Liver (tissue), 9 donors: ENCODE data around the gene SMAD9. TPM values are rescaled to one million over a fixed set of nuclear protein-coding genes. Genes with fewer than 3 reads are reported as not detected.

Source experiments
- DNase-seq: peaks from one replicate; pipeline ENCODE4 v3.0.0-alpha.2; 2017; ENCODE audit warnings: low spot score
- H3K27ac ChIP-seq, 2 donors: one replicate each; pipeline ENCODE4 v1.7.0; 2013; ENCODE audit warnings: inconsistent platforms in 2 of 2, low read length in 2 of 2, control low read depth in 1 of 2, low read depth in 1 of 2, mild to moderate bottlenecking in 1 of 2
- H3K27me3 ChIP-seq, 4 donors: one replicate each; pipeline versions ENCODE4 v1.6.1 to v1.7.0; 2013; ENCODE audit warnings: low read length in 3 of 4, inconsistent platforms in 1 of 4, mild to moderate bottlenecking in 1 of 4, moderate library complexity in 1 of 4; ENCODE audit not compliant: control insufficient read depth in 4 of 4, insufficient read depth in 4 of 4
- H3K36me3 ChIP-seq, 4 donors: one replicate each; pipeline versions ENCODE4 v1.6.1 to v1.7.0; 2013; ENCODE audit warnings: low read length in 3 of 4, mild to moderate bottlenecking in 3 of 4, low read depth in 1 of 4, moderate library complexity in 1 of 4; ENCODE audit not compliant: control insufficient read depth in 4 of 4, insufficient read depth in 3 of 4
- H3K4me1 ChIP-seq, 4 donors: one replicate each; pipeline versions ENCODE4 v1.6.1 to v1.7.0; 2013; ENCODE audit warnings: low read length in 3 of 4, mild to moderate bottlenecking in 3 of 4, moderate library complexity in 1 of 4; ENCODE audit not compliant: control insufficient read depth in 4 of 4, insufficient read depth in 4 of 4
- H3K4me3 ChIP-seq, 3 donors: one replicate each; pipeline versions ENCODE4 v1.6.1 to v1.7.0; 2013; ENCODE audit warnings: low read length in 3 of 3, control low read depth in 1 of 3, low read depth in 1 of 3, mild to moderate bottlenecking in 1 of 3
- H3K9ac ChIP-seq, 2 donors: one replicate each; pipeline ENCODE4 v1.7.0; 2013; ENCODE audit warnings: low read length in 2 of 2, mild to moderate bottlenecking in 2 of 2, moderate library complexity in 2 of 2, control low read depth in 1 of 2, low read depth in 1 of 2
- H3K9me3 ChIP-seq, 4 donors: one replicate each; pipeline versions ENCODE4 v1.6.1 to v1.7.0; 2013; ENCODE audit warnings: low read length in 3 of 4; ENCODE audit not compliant: control insufficient read depth in 4 of 4
- CTCF ChIP-seq: fragments of 150-350 bp; IDR thresholded peaks from 2 replicates; pipeline ENCODE4 v1.5.1; 2017; ENCODE audit warnings: improper control_type of control experiment, low read depth, low read length; ENCODE audit not compliant: missing input control
- EGR1 ChIP-seq, 2 donors: IDR thresholded peaks; 2 replicates each; pipeline ENCODE4 v1.6.1; 2016 to 2018; ENCODE audit warnings: antibody characterized with exemption in 2 of 2, low read depth in 2 of 2
- FOXA1 ChIP-seq: IDR thresholded peaks from 2 replicates; pipeline ENCODE4 v1.6.1; 2016; ENCODE audit warnings: antibody characterized with exemption
- FOXA2 ChIP-seq: IDR thresholded peaks from 2 replicates; pipeline ENCODE4 v1.6.1; 2016; ENCODE audit warnings: antibody characterized with exemption
- HNF4A ChIP-seq, 2 donors: conservative IDR thresholded peaks; 2 replicates each; pipeline ENCODE4 v1.6.1; 2016; ENCODE audit warnings: antibody characterized with exemption in 2 of 2, mild to moderate bottlenecking in 2 of 2
- HNF4G ChIP-seq: IDR thresholded peaks from 2 replicates; pipeline ENCODE4 v1.6.1; 2016; ENCODE audit warnings: antibody characterized with exemption
- JUND ChIP-seq, 2 donors: IDR thresholded peaks; 2 replicates each; pipeline ENCODE4 v1.6.1; 2016; ENCODE audit warnings: antibody characterized with exemption in 2 of 2
- MAX ChIP-seq: IDR thresholded peaks from 2 replicates; pipeline ENCODE4 v1.6.1; 2016; ENCODE audit warnings: antibody characterized with exemption
- NR2F2 ChIP-seq: IDR thresholded peaks from 2 replicates; pipeline ENCODE4 v1.6.1; 2016; ENCODE audit warnings: antibody characterized with exemption
- RAD21 ChIP-seq, 2 donors: IDR thresholded peaks; 2 replicates each; pipeline ENCODE4 v1.6.1; 2016; ENCODE audit warnings: antibody characterized with exemption in 2 of 2, mild to moderate bottlenecking in 2 of 2
- RXRA ChIP-seq, 2 donors: IDR thresholded peaks; 2 replicates each; pipeline ENCODE4 v1.6.1; 2017 to 2018; ENCODE audit warnings: antibody characterized with exemption in 2 of 2, mild to moderate bottlenecking in 1 of 2
- SP1 ChIP-seq: IDR thresholded peaks from 2 replicates; pipeline ENCODE4 v1.6.1; 2018; ENCODE audit warnings: antibody characterized with exemption, mild to moderate bottlenecking
- TAF1 ChIP-seq: conservative IDR thresholded peaks from 2 replicates; pipeline ENCODE4 v1.6.1; 2016; ENCODE audit warnings: antibody characterized with exemption, mild to moderate bottlenecking
- YY1 ChIP-seq: IDR thresholded peaks from 2 replicates; pipeline ENCODE4 v1.6.1; 2016; ENCODE audit warnings: antibody characterized with exemption, mild to moderate bottlenecking
- WGBS: extraction: QIAGEN DNeasy Blood & Tissue Kit; methylation state at CpG from one replicate; pipeline ENCODE4 v1.1.7; 2013; 5-methylcytosine and 5-hydroxymethylcytosine counted together
- polyA plus RNA-seq, 2 donors: library from polyadenylated mRNA; stranded (reverse) in 1 of 2; unstranded in 1 of 2; fragments of 200-250 nt in 1 of 2; fragments of >200 nt in 1 of 2; fragmentation: Nextera tagmentation in 1 of 2; extraction: Ambion mirVana in 1 of 2; gene quantifications; one replicate each; pipeline versions ENCODE4 v1.2.1 to v1.2.3, GENCODE V29; 2013 to 2015
- total RNA-seq, 2 donors: library from RNA; depleted of rRNA; stranded (reverse); fragments of >200 nt; gene quantifications; one replicate each; pipeline ENCODE4 v1.2.3, GENCODE V29; 2014
- TF ChIP-seq, protein P1 (sequence below): IDR thresholded peaks from 2 replicates; pipeline ENCODE4 v1.6.1; 2016; ENCODE audit warnings: antibody characterized with exemption
- TF ChIP-seq, protein P2 (sequence below): IDR thresholded peaks from 2 replicates; pipeline ENCODE4 v1.6.1; 2016; ENCODE audit warnings: antibody characterized with exemption, mild to moderate bottlenecking
- TF ChIP-seq, protein P3 (sequence below): IDR thresholded peaks from 2 replicates; pipeline ENCODE4 v1.6.1; 2016; ENCODE audit warnings: antibody characterized with exemption
- donor health status: healthy.
- donor health status: healthy.
- donor health status: healthy.
- donor health status: healthy.
- donor health status: healthy.

Gene SMAD9
- total and polyA plus RNA-seq, 4 donors, result 0.51 to 1.3 (median 0.95) TPM

DNA sequence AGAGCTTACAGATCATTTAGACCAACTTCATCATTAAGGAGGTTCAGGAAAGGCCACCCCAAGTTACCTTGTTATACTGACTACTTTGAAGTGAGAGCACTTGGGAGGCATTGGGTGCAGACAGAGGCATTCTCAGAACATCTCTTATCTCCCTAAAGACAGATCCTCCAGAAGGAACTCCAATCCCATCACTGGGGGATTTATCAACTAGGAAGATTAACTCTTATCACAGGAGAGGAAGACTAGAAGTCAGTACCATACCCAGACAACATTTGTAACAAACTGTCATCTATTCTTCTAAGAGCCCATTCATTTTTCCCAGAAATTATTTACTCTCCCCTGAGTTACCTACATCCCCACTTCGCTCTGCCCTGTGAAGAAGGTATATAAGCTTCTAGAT, 106.8 kb downstream of the SMAD9 start:
- TF ChIP-seq, protein P1, sequence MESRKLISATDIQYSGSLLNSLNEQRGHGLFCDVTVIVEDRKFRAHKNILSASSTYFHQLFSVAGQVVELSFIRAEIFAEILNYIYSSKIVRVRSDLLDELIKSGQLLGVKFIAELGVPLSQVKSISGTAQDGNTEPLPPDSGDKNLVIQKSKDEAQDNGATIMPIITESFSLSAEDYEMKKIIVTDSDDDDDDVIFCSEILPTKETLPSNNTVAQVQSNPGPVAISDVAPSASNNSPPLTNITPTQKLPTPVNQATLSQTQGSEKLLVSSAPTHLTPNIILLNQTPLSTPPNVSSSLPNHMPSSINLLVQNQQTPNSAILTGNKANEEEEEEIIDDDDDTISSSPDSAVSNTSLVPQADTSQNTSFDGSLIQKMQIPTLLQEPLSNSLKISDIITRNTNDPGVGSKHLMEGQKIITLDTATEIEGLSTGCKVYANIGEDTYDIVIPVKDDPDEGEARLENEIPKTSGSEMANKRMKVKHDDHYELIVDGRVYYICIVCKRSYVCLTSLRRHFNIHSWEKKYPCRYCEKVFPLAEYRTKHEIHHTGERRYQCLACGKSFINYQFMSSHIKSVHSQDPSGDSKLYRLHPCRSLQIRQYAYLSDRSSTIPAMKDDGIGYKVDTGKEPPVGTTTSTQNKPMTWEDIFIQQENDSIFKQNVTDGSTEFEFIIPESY, result no peak
- TF ChIP-seq HNF4A (conservative IDR thresholded peaks at IDR 0.05) (no peak), RXRA (IDR thresholded peaks at IDR 0.05) (no peak), FOXA2 (no peak), EGR1 (IDR thresholded peaks at IDR 0.05; ENCODE audit: low read depth in 2 of 2) (no peak), YY1 (no peak), MAX (no peak), CTCF (no peak), HNF4G (no peak), FOXA1 (no peak), NR2F2 (no peak), JUND (IDR thresholded peaks at IDR 0.05) (no peak), SP1 (no peak), TAF1 (no peak)
- TF ChIP-seq, protein P2, sequence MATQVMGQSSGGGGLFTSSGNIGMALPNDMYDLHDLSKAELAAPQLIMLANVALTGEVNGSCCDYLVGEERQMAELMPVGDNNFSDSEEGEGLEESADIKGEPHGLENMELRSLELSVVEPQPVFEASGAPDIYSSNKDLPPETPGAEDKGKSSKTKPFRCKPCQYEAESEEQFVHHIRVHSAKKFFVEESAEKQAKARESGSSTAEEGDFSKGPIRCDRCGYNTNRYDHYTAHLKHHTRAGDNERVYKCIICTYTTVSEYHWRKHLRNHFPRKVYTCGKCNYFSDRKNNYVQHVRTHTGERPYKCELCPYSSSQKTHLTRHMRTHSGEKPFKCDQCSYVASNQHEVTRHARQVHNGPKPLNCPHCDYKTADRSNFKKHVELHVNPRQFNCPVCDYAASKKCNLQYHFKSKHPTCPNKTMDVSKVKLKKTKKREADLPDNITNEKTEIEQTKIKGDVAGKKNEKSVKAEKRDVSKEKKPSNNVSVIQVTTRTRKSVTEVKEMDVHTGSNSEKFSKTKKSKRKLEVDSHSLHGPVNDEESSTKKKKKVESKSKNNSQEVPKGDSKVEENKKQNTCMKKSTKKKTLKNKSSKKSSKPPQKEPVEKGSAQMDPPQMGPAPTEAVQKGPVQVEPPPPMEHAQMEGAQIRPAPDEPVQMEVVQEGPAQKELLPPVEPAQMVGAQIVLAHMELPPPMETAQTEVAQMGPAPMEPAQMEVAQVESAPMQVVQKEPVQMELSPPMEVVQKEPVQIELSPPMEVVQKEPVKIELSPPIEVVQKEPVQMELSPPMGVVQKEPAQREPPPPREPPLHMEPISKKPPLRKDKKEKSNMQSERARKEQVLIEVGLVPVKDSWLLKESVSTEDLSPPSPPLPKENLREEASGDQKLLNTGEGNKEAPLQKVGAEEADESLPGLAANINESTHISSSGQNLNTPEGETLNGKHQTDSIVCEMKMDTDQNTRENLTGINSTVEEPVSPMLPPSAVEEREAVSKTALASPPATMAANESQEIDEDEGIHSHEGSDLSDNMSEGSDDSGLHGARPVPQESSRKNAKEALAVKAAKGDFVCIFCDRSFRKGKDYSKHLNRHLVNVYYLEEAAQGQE, result no peak
- TF ChIP-seq, protein P3, sequence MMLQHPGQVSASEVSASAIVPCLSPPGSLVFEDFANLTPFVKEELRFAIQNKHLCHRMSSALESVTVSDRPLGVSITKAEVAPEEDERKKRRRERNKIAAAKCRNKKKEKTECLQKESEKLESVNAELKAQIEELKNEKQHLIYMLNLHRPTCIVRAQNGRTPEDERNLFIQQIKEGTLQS, result no peak
- Histone ChIP-seq H3K4me1 (peaks cover 0 to 1% (median 0%) of the 10 kb centered on the region in 4 donors), H3K36me3 (no peaks in the 10 kb centered on the region), H3K9me3 (no peaks in the 10 kb centered on the region), H3K4me3 (no peak overlapping the region), H3K9ac (no peak overlapping the region), H3K27ac (no peak overlapping the region), H3K27me3 (no peaks in the 10 kb centered on the region)
- DNase-seq, result no peak
- 88% methylated on average over 1 of the region's 1 CpG for WGBS

- no peaks in the 10 kb centered on the region for H3K27me3 ChIP-seq
- no peaks in the 10 kb centered on the region for H3K9me3 ChIP-seq
- no peak overlapping the region for H3K4me3 ChIP-seq
- no peak for TF ChIP-seq HNF4A (conservative IDR thresholded peaks at IDR 0.05)
- TF ChIP-seq MAX, result no peak
- TF ChIP-seq, protein P2, result no peak
- no peak for TF ChIP-seq CTCF
- TF ChIP-seq, protein P3, result no peak
- TF ChIP-seq TAF1, result no peak
- no peak for TF ChIP-seq FOXA1
- TF ChIP-seq RAD21 (IDR thresholded peaks at IDR 0.05), result no peak
- no peak for TF ChIP-seq NR2F2
- no peak for TF ChIP-seq EGR1 (IDR thresholded peaks at IDR 0.05; ENCODE audit: low read depth in 2 of 2)
- TF ChIP-seq SP1, result no peak
- no peak for TF ChIP-seq FOXA2
- no peak for TF ChIP-seq HNF4G
- H3K4me1 ChIP-seq, result no peaks in the 10 kb centered on the region
- WGBS, result 95% methylated on average over 2 of the region's 2 CpGs
- H3K36me3 ChIP-seq, result no peaks in the 10 kb centered on the region
- no peak for DNase-seq
- no peak overlapping the region for H3K9ac ChIP-seq
- H3K27ac ChIP-seq, result no peak overlapping the region
These were observed 112.4 kb downstream of the SMAD9 start for GRCh38 chr13:36807616-36808015.
